Measurements from ENCODE around the gene MRPL17.
"Not testable (repeated sequence)": the region's sequence is repeated elsewhere in the genome, so short reads cannot be mapped to it uniquely, and the experiment has no call there.

MRPL17 gene

DNA sequence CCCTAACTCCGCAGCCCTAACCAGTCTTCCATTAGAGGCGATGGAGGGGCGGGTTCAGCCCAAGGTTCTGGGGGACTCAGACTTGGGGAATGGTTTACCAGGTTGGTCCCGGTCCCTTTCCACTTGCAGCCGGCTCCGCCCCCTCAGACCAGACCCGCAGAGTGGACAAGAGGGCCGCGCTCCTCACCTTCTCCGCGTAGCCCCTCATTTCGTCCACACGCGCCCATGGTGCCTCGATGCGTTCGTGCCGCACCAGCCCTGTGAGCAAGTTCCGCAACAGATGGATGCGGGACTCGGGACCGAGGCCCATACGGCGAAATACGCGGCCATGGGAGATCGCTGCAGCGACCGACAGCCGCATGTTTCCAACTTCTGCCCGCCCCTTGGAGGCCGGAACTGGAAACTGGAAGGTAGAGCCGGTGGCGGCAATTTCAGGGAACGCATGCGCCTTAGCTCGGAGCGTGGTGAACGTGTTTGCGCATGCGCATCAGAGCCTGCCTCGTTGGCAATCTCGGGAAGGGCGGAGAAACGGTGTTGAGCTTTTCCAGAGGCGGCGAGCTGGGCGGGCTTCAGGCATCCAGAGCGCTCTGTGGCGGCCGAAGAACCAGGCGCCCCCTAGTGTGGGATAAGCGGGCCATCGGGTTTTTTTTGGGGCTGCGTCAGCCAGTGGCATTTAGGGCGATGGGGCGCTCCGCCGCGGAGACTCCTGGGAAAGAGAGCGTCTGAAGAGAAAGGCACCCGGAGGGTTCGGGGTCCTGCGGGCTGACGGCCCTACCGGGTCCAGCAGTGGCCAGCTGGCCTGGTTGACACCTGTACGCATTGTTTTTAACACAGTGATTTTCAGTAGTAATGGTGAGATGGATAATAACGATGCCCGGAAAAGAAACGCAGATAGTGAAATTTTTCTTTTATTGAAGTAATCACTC lies at the start of gene MRPL17:
Gene MRPL17, minus strand, starts transcription at position 405 of the 926 bp plus-strand sequence. Its CDS starts 44 bp downstream, at position 361.
- DNase-seq = peak; percentile 100

DNA sequence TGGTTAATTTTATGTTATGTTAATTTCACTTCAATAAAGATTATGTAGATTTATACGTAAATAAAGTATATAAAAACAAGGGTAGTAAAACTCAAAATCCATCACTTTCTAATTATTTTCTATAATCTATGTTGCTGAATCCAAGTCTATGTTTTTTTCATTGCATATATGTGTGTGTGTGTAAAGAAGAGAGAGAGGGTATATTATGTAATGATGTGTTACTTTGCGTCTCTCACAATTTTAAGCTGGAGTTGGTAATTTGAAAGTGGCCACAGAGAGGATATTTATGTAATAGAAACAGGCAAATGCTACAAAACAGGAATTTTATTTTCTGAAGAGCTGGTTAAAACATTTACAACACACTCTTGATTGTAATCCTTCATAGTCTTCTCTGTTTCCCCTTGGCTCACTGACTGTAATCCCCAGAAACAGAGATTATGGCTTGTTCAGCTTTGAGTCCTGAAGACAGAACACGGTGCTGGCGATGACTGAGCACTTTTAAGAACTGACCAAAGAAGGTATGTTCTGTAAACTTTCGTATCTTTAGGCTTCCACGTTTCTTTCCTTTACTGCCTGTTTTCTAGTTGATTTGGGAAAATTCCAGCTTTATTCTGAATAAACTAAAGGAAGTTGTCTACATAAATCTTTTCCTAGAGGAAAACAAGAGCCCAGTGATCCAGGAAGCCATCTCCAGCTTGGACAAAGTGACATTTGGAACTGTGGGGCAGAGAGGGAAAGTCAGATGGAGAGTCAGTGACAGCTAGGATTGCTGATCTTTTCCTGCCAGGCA lies 45.0 kb upstream of the MRPL17 start:
- DNase-seq = no peak

DNA sequence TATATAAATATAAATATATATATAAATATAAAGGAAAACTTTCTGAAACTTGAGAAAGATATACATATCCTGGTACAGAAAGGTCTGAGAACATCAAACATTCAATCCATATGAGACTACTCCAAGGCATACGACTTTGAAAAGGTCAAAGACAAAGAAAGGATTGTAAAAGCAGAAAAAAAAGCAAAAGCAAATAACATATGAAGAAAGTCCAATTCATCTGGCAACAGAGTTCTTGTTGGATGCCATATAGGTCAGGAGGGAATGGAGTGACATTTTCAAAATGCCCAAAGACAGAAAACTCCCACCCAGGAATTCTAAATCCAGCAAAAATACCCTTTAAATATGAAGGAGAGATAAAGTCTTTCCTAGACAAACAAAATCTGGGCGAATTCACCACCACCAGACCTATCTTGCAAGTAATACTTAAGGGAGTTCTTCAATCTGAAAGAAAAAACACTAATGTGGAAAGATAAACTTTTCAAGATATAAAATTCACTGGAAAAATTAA lies 42.3 kb upstream of the MRPL17 start:
- no peak for DNase-seq

DNA sequence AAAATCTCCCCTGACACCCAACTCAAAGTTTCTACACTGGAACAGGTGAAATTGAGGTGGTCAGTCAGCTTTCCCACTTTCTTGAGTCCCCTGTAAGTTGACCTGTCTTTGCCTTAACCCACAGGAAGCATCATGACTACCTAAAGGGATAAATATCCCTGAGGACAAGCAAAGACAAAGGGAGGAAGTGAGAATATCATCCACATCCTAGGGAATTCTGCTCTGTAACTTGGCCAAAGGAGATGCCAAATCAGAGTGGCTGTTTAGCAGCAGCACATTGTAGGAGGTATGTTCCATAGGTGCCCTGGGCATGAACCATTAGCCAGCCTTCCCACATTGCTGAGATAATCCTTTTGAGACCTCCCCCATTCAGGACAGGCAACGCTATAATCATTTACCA lies 40.9 kb upstream of the MRPL17 start:
- DNase-seq = no peak

DNA sequence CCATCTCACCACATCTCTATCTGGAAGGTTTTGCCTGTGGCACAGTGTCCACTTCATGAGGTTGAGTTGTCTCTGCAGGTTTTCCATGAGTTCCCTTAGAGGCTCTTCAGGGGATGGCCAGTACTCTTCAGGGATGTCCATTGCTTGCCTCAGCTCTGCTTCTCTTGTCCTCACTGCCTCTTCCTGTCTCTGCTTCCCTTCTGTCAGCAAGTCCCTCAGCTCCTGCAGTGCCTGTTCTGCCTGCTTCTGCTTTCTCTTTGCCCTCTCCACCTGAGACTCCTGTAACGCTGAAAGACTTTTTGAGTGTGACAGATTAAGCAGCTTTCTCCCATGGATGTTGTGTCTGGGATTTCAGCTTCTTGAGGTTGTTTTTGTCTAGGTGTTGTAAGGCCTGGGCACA lies 38.2 kb upstream of the MRPL17 start:
- DNase-seq = no peak

- DNase-seq = no peak
Observed at GRCh38 chr11:6719576-6719975, 36.4 kb upstream of the MRPL17 start.

GRCh38 chr11:6717426-6717825 lies 34.3 kb upstream of the MRPL17 start:
- DNase-seq = no peak

- peak; percentile 39 for DNase-seq
Observed at GRCh38 chr11:6711552-6711951, 28.4 kb upstream of the MRPL17 start.

GRCh38 chr11:6708876-6709275 lies 25.7 kb upstream of the MRPL17 start:
- no peak for DNase-seq

DNA sequence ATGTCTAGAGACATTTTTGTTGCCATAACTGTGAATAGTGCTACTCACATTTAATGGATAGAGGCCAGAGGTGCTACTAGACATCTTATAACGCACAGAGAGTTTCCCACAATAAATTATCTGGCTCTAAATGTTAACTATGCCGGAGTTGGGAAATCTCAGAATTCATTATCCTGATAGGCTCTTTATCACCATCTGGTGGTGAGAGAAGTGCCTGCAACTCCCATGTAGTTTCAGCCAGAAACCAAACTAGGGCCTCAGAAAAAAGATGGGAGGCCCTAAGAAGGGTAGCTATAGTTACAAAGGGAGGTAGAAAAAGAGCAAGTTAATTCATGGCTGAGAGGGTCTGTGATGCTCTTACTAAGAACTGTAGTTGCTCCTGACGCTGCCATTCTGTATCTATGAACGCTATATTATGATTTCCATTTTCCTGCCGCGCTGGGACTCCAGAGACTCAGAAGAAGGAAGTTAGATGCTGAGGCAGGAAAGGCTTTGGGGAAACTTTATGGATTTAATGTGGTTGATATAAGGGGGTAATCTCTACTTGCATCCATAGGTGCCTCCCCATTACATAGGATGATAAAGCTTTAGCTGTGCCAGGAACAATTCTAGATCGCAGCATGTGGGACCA lies 22.9 kb upstream of the MRPL17 start:
- DNase-seq = peak; percentile 45

DNA sequence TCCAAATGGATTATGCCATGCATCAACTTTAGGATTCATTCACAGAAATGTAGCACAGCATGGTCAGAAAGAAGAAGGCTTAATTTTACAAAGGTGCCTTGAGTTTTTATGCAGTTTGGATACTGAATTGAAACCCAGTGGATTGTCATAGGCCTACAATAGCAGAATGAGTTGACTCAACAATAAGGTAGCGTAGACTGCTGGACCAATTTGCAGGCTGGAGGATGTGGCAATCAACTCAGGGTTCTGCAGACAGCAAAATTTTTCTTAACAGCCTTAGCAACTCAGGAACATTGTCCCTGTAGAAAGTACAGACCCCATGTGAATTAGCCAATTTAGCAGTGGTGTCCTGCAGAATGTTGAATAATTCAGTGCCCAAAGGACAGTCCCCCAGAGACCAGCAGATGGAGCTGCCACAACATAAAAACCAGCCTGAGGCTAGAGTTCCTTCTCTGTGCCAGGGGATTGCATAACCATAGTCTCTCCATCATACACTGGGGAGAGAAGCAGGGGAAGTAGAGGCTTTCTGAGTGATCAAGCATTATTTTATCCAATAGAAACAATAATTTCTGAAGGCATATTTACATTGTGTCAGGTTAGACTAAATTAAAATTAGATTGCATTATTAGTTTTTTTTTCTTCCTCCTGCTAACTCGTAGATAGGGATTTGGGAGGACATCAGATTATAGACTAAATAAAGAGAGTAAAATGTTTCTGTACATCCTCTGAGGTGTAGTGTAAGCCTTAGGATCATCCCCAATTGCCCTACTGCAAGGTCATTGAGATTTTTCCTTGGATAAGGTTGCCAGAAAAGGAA lies 20.3 kb upstream of the MRPL17 start:
- peak; percentile 38 for DNase-seq

DNA sequence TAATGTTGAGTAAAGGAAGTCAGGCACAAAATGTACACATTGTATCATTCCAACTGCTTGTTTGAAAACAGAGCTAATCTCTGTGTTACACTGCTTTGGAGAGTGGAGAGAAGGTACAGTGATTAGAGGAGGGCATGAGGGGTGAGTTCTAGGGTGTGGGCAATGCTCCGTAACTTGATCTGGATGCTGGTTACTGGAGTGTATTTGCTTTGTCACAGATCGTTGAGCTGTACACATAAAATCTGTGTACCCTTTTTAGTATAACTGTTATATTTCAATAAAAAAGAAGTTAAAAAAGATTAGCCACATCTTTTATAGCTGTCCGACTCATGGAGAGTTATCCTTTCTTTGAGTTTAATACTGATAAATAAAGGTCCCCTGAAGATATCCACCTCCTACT lies 18.8 kb upstream of the MRPL17 start:
- not testable (repeated sequence) for DNase-seq

- peak; percentile 26 for DNase-seq
Observed at GRCh38 chr11:6695377-6695776, 12.2 kb upstream of the MRPL17 start.

DNA sequence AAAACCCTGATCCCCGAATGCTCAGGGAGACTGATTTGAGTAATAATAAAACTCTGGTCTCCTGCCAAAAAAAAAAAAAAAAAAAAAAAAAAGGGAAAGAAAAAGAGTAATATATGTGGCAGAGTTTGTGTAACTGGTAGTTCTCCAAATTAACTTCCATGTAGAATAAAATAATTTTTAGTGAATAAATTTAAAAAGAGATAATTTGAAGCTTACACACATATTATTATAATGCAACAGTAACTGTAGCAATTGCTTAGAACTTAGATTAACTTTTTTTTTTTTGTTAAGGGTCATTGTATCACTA lies 11.0 kb upstream of the MRPL17 start:
- no peak for DNase-seq

DNA sequence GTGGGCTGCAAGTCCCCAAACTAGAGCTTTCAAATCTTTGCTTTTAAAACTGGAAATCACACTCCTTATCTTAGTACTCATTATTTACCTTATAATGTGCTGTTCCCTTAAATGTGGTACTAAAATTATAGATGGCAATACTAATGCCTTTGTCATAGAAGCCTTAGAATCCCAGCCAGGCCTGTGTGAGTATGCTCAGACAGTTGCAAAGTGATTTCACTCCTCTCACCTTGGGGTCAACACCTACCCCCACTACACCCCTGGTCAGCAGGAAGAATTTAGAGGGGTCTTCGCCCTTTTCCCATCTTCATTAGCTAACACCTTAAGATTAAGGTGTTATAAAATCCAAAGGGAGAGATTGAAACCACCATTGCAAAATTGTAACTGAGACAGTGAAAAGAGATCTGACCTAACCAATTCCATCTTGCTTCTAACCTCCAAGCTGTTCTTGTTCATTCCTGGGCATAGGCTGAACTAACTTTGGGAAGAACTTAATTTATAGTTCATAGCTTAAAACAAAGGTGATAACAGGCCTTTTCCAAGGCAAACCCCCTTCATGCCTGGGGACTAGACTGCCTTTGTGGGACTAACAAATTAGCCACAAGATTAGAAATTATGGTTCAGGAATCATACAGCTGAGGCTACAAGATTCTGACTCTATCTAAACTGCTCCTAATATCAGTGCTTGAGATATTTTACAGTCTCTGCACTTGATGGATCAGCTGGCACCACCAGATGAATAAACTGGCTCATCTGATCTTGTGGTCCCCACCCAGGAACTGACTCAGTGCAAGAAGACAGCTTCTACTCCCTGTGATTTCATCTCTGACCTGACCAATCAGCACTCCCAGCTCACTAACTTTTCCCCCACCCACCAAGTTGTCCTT lies 10.4 kb upstream of the MRPL17 start:
- peak; percentile 65 for DNase-seq

- no peak for DNase-seq
Observed at GRCh38 chr11:6692128-6692527, 9.0 kb upstream of the MRPL17 start.

DNA sequence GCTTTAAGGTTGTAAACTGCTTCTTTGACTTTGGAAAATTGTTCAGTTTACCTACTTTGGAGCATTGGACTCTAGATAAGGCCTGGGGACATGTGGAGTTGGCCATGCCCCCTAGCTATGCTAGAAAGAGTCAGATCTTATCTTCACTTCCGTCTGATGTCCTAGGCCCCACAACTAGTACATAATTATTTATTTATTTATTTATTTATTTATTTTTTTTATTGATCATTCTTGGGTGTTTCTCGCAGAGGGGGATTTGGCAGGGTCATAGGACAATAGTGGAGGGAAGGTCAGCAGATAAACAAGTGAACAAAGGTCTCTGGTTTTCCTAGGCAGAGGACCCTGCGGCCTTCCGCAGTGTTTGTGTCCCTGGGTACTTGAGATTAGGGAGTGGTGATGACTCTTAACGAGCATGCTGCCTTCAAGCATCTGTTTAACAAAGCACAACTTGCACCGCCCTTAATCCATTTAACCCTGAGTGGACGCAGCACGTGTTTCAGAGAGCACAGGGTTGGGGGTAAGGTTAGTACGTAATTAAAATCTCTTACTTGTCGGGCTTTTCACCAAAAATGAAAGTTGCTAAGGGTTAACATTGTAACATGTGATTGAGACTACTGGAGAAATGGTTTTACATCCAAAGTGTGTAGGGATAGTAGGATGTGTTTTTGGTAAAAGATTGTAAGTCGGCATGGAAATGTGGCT lies 7.4 kb upstream of the MRPL17 start:
- DNase-seq = not testable (repeated sequence)

DNA sequence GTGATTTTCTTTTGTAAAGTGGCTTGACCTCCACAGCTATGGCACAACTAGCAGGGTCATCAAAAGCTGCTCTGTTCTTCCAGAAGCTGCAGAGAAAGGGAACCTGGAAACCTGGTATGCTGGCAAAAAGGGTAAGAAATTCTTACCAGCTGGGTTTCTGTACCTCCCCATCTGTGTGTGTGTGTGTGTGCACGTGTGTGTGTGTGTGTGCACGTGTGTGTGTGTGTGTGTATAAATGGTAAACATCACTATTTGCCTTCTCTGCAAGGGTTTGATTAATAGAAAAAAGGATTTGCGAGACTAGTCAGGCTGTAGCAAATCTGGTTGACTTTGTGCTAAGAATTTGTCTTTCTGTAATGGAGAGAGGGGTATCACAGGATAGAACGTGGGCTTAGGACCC lies 4.7 kb upstream of the MRPL17 start:
- DNase-seq = no peak

DNA sequence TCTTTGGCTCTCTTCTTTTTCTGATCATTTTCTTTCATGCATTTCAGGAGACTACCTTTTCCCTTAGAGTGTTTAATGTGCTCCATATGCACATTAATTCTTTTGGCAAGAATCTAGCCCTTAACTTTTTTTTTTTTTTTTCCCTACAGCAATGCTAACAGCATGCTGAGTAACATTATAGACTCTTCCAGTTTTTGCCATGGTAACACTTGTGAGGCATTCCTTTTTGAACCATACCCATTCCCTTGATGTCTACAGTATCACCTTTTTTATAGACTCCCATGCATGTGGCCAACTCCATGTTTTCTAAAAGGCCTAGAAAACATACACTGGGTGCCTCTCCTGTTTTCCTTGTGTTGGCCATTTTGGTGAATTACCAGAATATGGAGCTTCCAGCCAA lies 2.9 kb upstream of the MRPL17 start:
- DNase-seq = no peak

DNA sequence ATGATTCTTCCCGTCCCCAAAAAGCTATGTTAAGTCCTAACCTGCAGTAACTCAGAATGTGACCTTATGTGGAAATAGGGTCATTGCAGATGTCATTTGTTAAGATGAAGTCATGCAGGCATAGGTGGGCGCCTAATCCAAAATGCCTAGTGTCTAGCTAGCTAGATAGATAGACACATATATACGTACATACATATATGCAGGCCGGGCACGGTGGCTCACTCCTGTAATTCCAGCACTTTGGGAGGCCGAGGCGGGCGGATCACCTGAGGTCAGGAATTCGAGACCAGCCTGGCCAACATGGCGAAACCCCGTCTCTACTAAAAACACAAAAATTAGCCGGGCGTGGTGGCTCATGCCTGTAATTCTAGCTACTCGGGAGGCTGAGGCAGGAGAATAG lies 928 bp upstream of the MRPL17 start:
- DNase-seq = not testable (repeated sequence)

DNA sequence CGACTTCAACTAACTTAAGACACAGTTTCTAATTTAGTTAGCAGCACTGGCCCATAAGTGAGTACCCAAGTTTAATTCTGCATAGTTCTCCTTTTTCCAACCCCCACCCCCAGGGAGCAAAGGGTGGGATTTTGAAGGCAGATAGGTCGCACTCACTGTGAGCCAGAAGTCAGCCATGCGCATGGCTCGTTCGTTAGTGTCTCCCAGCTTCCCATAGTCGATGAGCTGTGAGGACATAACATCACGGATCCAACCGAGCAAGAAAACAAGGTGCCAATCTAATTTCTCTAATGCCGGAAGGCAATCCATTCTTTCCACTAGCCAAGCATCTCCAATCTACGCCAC lies 577 bp downstream of the MRPL17 start:
- DNase-seq = no peak
